ENCODE results near the gene ARMH3.
A peak's percentile ranks its signal among the peaks of the same experiment; 100 is the strongest.

The ARMH3 gene

DNA sequence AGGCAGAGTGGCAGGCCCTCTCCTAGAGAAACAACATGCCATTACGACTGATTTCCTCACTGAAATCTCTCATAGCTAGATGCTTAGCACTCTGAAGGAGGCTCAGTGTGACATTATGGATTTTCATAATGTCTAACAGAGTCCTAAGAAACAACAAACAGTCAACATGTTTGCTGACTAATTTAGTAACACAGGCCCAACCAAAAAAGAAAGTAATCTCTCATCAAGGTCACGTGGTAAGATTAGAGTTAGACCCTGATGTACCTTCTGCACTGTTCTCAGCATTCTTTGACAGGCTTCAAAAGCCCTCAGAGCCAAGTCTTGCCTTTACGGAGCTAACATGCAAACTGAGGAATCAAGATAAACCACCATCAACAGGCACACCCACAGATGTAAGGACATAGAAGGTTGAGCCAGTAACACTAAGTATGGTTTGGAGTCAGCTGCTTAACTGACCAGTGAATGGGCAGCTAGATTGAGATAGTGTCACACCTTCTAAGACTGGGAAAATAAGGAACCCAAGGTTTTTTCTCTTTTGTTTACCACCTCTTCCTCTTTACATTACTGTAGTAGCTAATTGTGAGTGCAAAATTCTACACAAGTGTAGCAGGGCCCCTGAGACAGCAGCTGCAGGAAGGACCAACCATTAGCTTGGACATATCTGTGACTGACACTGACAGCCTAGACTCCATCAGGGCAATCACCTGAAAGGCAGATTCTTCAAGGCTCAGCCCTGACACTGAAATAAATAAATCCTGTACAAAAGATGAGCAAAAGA lies 197.1 kb downstream of the ARMH3 start:
- no peak for TF ChIP-seq EZH2phosphoT487 (IDR thresholded peaks at IDR 0.05; ENCODE audit: borderline replicate concordance, low read length)
- TF ChIP-seq, protein P1, sequence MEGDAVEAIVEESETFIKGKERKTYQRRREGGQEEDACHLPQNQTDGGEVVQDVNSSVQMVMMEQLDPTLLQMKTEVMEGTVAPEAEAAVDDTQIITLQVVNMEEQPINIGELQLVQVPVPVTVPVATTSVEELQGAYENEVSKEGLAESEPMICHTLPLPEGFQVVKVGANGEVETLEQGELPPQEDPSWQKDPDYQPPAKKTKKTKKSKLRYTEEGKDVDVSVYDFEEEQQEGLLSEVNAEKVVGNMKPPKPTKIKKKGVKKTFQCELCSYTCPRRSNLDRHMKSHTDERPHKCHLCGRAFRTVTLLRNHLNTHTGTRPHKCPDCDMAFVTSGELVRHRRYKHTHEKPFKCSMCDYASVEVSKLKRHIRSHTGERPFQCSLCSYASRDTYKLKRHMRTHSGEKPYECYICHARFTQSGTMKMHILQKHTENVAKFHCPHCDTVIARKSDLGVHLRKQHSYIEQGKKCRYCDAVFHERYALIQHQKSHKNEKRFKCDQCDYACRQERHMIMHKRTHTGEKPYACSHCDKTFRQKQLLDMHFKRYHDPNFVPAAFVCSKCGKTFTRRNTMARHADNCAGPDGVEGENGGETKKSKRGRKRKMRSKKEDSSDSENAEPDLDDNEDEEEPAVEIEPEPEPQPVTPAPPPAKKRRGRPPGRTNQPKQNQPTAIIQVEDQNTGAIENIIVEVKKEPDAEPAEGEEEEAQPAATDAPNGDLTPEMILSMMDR (IDR thresholded peaks at IDR 0.05; ENCODE audit: low read depth, low read length, poor library complexity, severe bottlenecking), result no peak
- H3F3A ChIP-seq (ENCODE audit: control insufficient read depth, insufficient read depth), result no peaks in the 10 kb centered on the region
- no peak overlapping the region for H3K27ac ChIP-seq (ENCODE audit: low read depth, low read length)
- H3K4me1 ChIP-seq (ENCODE audit: control insufficient read depth, low read length), result peaks cover 24% of the 10 kb centered on the region
- H4K20me1 ChIP-seq (ENCODE audit: control insufficient read depth, insufficient read depth, low read depth, low read length), result no peaks in the 10 kb centered on the region
- H3K4me3 ChIP-seq (ENCODE audit: low read length), result peak overlapping the region; percentile 30
- H3K27me3 ChIP-seq (ENCODE audit: control insufficient read depth, low read length), result no peaks in the 10 kb centered on the region
- H3K9me3 ChIP-seq (ENCODE audit: control insufficient read depth, insufficient read depth, low read length), result no peaks in the 10 kb centered on the region
- peak overlapping the region; percentile 68 for H3K4me2 ChIP-seq (ENCODE audit: low read length)
- H3K9me2 ChIP-seq (replicated peaks; ENCODE audit: control insufficient read depth, low read length), result no peaks in the 10 kb centered on the region
- no peaks in the 10 kb centered on the region for H3K79me2 ChIP-seq (ENCODE audit: control insufficient read depth, low read length)
- no peaks in the 10 kb centered on the region for H3K36me3 ChIP-seq (ENCODE audit: control insufficient read depth, low read length)

DNA sequence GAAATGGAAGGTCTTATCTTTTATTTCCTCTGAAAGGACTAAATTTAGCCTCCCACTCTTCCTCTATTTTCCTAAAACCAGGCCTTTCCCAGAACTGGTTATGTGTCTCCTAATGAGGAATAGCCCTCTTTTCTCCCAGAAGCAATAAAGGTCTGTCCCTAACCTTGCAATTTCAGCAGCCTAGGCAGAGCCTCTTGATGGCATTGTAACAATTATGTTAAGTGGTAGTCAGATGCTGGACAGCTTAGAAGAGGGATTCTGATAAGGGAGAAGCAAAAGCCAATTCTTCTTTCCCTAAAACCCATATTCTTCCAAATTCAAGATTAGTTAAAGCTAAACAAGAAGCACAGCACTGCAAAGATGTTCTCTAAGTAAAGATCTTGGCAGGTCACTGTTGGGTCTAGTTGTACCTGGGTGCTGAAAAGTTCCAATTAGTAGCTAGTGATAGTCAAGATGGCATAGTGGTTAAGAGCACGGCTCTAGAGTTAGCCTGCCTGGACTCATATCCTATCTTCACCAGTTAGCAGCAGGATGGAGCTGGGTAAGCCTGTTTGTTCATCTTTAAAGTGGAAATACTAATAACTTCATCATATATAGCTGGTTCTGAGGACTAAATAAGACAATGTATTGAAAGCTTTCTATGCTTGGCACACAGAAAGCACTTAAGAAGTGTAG lies 198.0 kb downstream of the ARMH3 start:
- H3K4me1 ChIP-seq (ENCODE audit: control insufficient read depth, low read length), result peaks cover 20% of the 10 kb centered on the region
- no peaks in the 10 kb centered on the region for H4K20me1 ChIP-seq (ENCODE audit: control insufficient read depth, insufficient read depth, low read depth, low read length)
- H3K4me2 ChIP-seq (ENCODE audit: low read length), result no peak overlapping the region

DNA sequence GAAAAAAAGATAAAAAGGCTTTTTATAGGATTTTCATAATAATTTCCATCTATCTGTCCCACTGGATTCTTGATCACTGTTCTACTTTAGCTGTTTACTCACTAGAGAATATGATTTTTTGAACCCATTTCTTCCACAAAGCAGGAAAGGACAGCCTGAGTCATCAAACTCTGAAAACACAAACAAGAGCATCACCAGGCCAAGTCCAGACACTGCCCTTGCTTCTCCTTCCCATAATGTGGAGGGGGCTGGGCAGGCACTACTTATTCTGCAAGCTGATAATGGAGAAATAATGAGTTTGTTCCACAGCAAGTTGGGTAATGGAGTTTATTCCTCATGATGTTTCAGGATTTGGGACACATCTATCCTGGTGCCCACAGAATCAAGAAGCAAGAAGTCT lies 199.3 kb downstream of the ARMH3 start:
- Histone ChIP-seq H4K20me1 (ENCODE audit: control insufficient read depth, insufficient read depth, low read depth, low read length) (no peaks in the 10 kb centered on the region), H3K36me3 (ENCODE audit: control insufficient read depth, low read length) (no peaks in the 10 kb centered on the region), H3K9me2 (replicated peaks; ENCODE audit: control insufficient read depth, low read length) (no peaks in the 10 kb centered on the region), H3K79me2 (ENCODE audit: control insufficient read depth, low read length) (no peaks in the 10 kb centered on the region), H3F3A (ENCODE audit: control insufficient read depth, insufficient read depth) (no peaks in the 10 kb centered on the region), H3K4me1 (ENCODE audit: control insufficient read depth, low read length) (peaks cover 20% of the 10 kb centered on the region), H3K9me3 (ENCODE audit: control insufficient read depth, insufficient read depth, low read length) (no peaks in the 10 kb centered on the region), H3K27me3 (ENCODE audit: control insufficient read depth, low read length) (no peaks in the 10 kb centered on the region), H3K4me3 (ENCODE audit: low read length) (no peak overlapping the region), H3K4me2 (ENCODE audit: low read length) (no peak overlapping the region), H3K27ac (ENCODE audit: low read depth, low read length) (no peak overlapping the region)
- TF ChIP-seq, protein P1 (IDR thresholded peaks at IDR 0.05; ENCODE audit: low read depth, low read length, poor library complexity, severe bottlenecking), result no peak
- no peak for TF ChIP-seq EZH2phosphoT487 (IDR thresholded peaks at IDR 0.05; ENCODE audit: borderline replicate concordance, low read length)

More for the DNA sequence above, 198.0 kb downstream of the ARMH3 start:
- Histone ChIP-seq H3K9me3 (ENCODE audit: control insufficient read depth, insufficient read depth, low read length) (no peaks in the 10 kb centered on the region), H3K27ac (ENCODE audit: low read depth, low read length) (no peak overlapping the region), H3K27me3 (ENCODE audit: control insufficient read depth, low read length) (no peaks in the 10 kb centered on the region), H3F3A (ENCODE audit: control insufficient read depth, insufficient read depth) (no peaks in the 10 kb centered on the region), H3K4me3 (ENCODE audit: low read length) (no peak overlapping the region), H3K79me2 (ENCODE audit: control insufficient read depth, low read length) (no peaks in the 10 kb centered on the region), H3K9me2 (replicated peaks; ENCODE audit: control insufficient read depth, low read length) (no peaks in the 10 kb centered on the region), H3K36me3 (ENCODE audit: control insufficient read depth, low read length) (no peaks in the 10 kb centered on the region)
- TF ChIP-seq, protein P1 (IDR thresholded peaks at IDR 0.05; ENCODE audit: low read depth, low read length, poor library complexity, severe bottlenecking), result no peak
- no peak for TF ChIP-seq EZH2phosphoT487 (IDR thresholded peaks at IDR 0.05; ENCODE audit: borderline replicate concordance, low read length)

Data from DOHH2 (cell line).